Renal cortical epithelial cell (primary cell): ENCODE data around the gene PPP4R3B. TPM values are rescaled to one million over a fixed set of nuclear protein-coding genes. Genes with fewer than 3 reads are reported as not detected.
"Not testable (repeated sequence)": the region's sequence is repeated elsewhere in the genome, so short reads cannot be mapped to it uniquely, and the experiment has no call there.

ENCODE experiments used
- DNase-seq: peaks from one replicate; pipeline ENCODE4 v3.0.0-alpha.2; 2011; ENCODE audit warnings: low read depth
- total RNA-seq: library from RNA; depleted of rRNA; stranded (reverse); fragments of >200 nt; gene quantifications from 2 replicates; pipeline ENCODE4 v1.2.3, GENCODE V29; 2014

Gene PPP4R3B
- total RNA-seq, 1 donor from 2014 or later = 74.5 TPM

DNA sequence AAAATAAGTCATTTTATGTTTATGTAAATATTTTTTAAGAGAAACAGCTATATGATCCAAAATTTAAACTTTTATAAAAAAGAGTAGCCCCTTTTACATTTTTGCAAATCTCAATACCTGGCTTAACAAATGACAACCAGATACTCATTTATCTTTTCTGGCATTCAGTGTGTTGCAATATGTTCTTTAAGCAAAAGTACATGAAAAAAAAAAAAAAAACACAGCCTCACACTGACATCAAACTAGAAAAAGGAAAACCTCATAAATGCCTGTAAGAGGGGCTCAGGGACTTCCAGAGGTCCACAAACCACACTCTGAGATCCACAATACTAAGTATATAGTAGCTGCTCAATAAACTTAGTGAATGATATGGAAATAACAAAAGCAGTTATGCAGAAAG is 21.9 kb downstream of the PPP4R3B start:
- DNase-seq = no peak

- no peak for DNase-seq
Measured at GRCh38 chr2:55592130-55592529, 25.3 kb downstream of the PPP4R3B start.

DNA sequence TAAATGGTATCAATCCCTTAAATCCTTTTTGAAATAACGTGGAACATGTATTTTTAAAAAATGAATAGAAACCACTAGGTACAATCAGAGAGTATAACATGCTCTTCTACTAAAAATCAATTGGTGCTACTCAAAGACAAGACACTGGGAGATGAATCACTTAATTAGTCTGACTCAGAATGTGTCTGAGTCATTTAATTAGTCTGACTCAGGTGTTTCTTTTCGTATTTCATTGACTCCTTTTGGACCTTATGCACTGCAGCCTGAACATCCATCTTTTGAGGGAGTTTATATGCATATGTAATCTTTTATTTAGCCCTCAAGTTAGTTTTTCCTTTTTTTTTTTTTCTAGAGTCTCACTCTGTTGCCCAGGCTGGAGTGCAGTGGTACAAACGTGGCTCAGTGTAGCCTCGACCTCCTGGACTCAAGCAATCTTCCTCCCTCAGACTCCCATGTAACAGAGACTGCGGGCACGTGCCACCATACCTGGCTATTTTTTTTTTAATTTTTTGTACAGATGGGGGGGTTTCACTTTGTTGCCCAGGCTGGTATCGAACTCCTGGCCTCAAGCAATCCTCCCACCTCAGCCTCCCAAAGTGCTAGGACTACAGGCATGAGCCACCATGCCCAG is 26.5 kb downstream of the PPP4R3B start:
- peak; percentile 80 for DNase-seq

GRCh38 chr2:55585451-55586080 is 31.9 kb downstream of the PPP4R3B start:
- peak; percentile 82 for DNase-seq

GRCh38 chr2:55581874-55582547 is 35.4 kb downstream of the PPP4R3B start:
- DNase-seq = peak; percentile 42

- no peak for DNase-seq
Measured at GRCh38 chr2:55581435-55581834, 36.0 kb downstream of the PPP4R3B start.

- DNase-seq = not testable (repeated sequence)
Measured at GRCh38 chr2:55569002-55569401, 48.4 kb downstream of the PPP4R3B start.

DNA sequence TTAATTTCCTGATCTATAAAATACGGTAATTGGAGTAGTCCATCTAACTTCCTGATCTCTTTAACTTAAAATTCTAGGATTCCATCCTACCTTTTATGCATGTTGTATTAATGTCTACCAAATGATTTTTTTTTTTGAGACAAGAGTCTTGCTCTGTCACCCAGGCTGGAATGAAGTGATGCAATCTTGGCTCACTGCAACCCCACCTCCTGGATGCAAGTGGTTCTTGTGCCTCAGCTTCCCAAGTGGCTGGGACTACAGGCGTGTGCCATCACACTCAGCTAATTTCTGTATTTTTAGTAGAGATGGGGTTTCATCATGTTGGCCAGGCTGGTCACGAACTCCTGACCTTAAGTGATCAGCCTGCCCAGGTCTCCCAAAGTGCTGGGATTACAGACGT is 50.1 kb downstream of the PPP4R3B start:
- DNase-seq = no peak

DNA sequence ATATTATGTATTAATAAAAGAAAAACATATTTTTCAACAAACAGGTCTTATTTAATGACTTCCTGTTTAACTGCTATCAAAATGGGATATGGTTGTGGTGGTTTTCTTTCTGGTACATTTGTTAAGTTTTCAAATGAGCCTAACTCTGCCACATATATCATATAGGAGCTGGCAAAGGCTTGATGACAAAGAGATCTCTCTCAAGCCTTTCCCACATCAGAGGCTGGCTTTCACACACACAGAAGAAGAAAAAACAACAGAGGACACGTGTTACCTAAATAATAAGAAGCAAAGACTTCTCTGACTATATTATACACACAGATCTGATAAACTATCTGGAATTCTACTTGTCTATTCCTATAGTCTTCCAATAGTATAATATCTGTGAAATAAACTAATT is 51.8 kb downstream of the PPP4R3B start:
- DNase-seq = no peak

DNA sequence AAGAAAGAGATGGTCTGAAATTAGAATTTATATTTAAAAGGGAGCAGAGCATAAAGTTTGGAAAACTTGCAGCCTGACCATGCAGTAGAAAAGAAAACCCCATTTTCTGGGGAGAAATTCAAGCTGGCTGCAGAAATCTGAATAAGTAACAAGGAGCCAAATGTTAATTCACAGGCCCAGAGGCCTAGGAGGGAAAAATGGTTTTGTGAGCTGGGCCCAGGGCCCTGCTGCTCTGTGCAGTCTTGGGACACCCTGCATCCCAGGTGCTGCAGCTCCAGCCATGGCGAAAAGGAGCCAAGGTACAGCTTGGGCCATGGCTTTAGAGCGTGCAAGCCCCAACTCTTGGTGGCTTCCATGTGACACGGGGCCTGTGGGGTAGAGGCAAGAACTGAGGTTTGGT is 56.6 kb downstream of the PPP4R3B start:
- DNase-seq = no peak

DNA sequence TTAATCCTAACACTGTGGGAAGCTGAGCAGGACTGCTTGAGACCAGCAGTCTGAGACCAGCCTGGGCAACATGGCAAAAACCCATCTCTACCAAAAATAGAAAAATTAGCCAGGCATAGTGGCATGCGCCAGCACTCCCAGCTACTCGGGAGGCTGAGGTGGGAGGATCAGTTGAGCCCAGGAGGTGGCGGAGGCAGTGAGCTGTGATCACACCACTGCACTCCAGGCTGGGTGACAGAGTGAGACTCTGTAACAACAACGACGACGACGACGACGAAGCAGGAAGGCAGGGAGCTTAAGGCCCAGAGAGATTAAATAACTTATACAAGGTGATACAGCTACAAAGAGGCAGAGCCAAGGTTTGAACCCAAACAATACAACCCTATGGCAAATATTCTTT is 60.6 kb downstream of the PPP4R3B start:
- no peak for DNase-seq

DNA sequence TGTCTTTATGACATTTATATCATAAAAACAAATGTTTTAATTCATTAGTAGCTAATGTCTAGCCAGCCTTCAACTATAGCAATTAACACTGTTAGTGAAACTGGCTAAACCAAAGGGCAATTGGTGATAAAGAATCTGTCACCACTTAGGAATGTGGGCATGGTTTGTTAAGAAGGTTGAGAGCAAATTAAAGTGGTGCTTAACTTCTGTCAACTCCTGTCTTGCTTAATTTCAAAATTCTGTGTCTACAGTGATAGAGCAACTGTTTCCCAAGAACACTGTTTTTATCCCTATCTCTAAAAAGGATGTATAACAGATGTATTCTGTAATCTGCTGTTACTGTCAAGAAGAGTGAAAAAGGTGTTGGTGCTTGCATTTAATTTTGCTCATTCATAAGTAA is 61.4 kb downstream of the PPP4R3B start:
- DNase-seq = peak; percentile 85

DNA sequence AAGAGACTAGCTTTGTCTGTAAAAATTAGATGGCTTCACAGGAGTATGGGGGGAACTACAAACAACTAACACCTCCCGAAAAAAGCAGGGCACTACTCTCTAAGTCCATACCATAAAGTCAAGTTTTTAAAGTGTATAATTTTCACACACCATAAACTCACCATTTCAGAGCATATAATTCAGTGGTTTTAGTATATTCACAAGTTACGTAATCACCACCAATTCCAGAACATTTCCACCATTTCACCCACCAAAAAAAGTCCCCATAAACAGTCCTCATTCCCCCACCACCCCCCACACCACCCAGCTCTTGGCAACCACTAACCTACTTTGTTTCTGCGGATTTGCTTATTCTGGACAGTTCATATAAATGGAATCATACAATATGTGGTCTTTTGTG is 64.1 kb downstream of the PPP4R3B start:
- DNase-seq = no peak

DNA sequence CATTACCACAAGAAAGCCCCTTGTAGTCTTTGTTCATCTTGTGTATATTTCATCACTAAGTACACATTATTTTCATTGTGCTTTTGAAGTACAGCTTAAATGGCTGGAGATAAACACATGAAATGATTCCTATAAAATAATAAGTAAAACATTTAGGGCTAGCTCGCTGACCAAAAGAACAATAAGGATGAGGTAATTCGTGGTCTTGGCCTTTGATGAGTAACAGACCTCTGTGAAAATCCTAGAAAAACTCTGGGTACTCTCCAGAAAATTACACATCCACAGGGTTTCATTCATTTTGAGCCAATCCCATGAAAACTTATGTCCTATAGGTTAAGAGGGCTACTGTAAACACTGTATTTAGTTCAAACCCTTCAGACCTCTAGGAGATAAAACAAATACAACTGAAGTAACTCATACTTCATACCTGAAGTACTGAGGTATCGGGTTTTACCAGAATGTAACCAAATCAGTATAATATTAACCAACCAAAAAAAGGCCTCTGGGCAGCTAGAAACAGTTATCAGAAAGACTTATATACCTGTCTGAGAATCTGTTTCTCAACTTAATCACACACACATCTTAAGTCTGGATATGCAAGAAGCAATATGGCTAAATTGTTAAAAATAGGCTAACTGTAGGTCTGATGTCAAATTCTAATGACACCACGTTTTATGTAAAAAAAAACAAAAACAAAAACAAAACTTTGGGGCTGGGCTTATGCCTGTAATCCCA is 66.9 kb downstream of the PPP4R3B start:
- DNase-seq = peak; percentile 75

DNA sequence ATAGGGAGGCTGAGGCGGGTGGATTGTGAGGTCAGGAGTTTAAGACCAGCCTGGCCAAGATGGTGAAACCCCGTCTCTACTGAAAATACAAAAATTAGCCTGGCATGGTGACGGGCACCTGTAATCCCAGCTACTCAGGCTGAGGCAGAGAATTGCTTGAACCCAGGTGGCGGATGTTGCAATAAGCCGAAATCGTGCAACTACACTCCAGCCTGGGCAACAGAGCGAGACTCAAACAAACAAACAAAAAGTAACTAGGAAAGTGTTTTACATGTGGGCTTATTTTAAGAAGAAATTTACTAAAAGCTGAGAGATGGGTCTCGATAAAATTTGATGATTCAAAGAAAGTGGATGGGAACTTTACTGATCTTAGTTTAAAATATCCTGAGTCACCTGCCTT is 69.7 kb downstream of the PPP4R3B start:
- DNase-seq = not testable (repeated sequence)

DNA sequence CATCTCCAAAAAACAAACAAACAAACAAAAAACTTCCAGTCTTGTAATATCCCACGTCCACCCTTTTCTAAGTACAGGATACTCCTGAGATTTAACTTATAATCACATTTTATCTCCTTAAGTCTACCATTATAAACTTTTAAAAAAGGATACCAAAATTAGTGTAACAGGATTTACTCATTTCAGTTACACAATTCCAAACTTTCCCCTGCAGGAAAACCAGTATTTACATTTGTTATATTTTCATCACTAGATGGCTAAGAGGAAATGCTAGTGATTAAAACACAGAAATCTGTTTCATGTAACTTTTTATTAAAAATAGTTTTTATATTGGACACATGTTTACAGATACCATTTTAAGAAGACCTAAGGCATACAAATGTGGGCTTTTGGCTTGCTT is 70.4 kb downstream of the PPP4R3B start:
- no peak for DNase-seq

DNA sequence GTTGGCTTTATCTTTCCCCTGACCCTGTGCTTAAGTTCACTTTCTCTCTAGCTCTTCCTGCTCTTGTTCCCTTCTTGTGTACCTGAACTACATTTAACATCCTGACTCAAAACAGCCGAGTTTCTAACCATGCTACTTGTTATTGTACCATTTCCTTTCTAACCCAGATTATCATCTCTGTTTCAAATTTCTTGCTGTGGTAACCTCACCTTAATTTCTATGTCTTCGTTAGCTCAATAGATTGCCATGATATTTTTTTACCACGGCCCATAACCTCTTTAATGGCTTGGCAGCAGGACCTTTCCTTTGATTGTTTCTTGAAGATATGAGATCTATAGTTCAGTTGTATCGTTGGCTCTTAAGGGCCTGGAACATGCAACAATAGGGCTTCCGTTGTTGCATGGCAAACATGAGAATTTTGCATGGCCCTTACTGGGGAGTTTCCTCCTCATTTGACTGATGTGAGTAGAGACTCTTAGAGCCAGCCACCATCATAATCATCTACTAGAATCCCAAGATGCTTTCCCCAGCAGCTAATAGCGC is 86.8 kb downstream of the PPP4R3B start:
- no peak for DNase-seq

GRCh38 chr2:55526174-55526573 is 91.2 kb downstream of the PPP4R3B start:
- no peak for DNase-seq

DNA sequence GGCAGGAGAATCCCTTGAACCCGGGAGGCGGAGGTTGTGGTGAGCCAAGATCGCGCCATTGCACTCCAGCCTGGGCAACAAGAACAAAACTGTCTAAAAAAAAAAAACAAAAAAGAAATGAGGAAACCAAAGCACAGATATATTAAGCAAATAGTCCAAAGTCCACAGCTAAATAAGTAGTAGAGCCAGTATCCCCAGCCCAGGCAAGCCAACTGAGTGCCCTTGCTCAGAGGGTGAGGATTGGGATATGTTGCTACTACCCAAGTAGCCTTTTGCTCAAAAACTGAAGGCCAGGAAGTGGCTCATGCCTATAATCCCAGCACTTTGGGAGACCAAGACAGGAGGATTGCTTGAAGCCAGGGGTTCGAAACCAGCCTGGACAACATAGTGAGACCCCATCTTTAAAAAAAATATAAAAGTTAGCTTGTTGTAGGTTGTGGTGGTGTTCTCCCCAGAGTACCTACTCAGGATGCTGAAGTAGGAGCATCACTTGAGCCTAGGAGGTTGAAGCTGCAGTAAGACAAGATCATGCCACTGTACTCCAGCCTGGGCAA is 92.5 kb downstream of the PPP4R3B start:
- DNase-seq = no peak

GRCh38 chr2:55519938-55520885 is 97.2 kb downstream of the PPP4R3B start:
- peak; percentile 30 for DNase-seq

- peak; percentile 9 for DNase-seq
Measured at GRCh38 chr2:55518841-55519165, 98.6 kb downstream of the PPP4R3B start.
